Fibroblast of pulmonary artery (primary cell): ENCODE results near the gene GALT.
A peak's percentile ranks its signal among the peaks of the same experiment; 100 is the strongest.

ENCODE experiments used
- DNase-seq: peaks from one replicate; pipeline ENCODE4 v3.0.0-alpha.2; 2010; ENCODE audit warnings: low read depth
- H3K4me3 ChIP-seq: replicated peaks from 2 replicates; pipeline ENCODE4 v1.5.1; 2011; ENCODE audit warnings: low read depth, mild to moderate bottlenecking, control low read depth, low read length, moderate library complexity
- TF ChIP-seq, protein P1 (sequence below): IDR thresholded peaks from 2 replicates; pipeline ENCODE4 v1.5.1; 2011; ENCODE audit warnings: mild to moderate bottlenecking, control low read depth, low read length, inconsistent platforms; ENCODE audit errors: missing control alignments

GALT gene

GRCh38 chr9:34628656-34629490 lies 17.6 kb upstream of the GALT start, which contains the start of gene ARID3C:
TSS of gene ARID3C (minus strand) at chr9:34629066. CDS start at chr9:34628014, 1,052 bp downstream.
- no peak for DNase-seq

GRCh38 chr9:34629491-34629808 lies 17.0 kb upstream of the GALT start:
- TF ChIP-seq, protein P1, sequence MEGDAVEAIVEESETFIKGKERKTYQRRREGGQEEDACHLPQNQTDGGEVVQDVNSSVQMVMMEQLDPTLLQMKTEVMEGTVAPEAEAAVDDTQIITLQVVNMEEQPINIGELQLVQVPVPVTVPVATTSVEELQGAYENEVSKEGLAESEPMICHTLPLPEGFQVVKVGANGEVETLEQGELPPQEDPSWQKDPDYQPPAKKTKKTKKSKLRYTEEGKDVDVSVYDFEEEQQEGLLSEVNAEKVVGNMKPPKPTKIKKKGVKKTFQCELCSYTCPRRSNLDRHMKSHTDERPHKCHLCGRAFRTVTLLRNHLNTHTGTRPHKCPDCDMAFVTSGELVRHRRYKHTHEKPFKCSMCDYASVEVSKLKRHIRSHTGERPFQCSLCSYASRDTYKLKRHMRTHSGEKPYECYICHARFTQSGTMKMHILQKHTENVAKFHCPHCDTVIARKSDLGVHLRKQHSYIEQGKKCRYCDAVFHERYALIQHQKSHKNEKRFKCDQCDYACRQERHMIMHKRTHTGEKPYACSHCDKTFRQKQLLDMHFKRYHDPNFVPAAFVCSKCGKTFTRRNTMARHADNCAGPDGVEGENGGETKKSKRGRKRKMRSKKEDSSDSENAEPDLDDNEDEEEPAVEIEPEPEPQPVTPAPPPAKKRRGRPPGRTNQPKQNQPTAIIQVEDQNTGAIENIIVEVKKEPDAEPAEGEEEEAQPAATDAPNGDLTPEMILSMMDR, result no peak
- DNase-seq, result no peak
- H3K4me3 ChIP-seq, result no peak overlapping the region

More at GRCh38 chr9:34628656-34629490, 17.6 kb upstream of the GALT start, which contains the start of gene ARID3C:
- TF ChIP-seq, protein P1, result no peak
- peak within 1 kb of the TSS; percentile 38 for H3K4me3 ChIP-seq

DNA sequence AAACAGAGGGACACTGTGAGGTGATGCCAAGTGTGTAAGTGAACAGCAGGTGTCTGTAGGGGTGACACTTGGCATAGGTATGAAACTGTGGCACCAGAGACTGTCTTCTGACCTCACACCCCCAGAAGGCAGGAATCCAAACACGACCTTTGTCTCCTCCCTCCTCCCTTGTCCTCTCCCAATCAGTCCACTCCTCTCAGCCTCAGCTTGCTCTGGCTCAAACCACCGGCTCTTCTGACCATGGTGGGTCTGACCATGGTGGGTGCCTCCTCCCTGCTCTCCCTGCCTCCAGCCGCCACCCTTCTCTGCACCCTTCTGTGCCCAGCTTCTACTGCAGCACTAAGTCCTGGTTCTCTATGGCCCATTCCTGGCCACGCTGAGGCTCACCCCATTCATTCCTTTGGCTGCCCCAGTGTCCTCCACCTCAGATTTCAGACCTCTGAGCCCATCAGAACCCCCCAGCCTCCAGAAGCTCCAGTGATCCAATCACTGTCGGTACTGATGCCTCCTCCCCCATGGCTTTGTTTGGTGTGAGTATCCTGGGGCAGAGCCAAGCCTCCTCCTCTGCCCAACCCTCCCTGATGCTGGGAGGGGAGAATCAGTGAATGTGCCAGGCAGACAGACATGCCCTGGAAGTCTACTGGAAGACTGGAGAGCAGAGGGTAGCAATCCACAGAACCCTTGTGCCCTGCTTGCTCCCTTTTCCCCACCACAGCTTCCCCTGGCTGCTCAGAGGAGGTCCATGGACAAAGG lies 15.9 kb upstream of the GALT start:
- TF ChIP-seq, protein P1, result no peak
- no peak overlapping the region for H3K4me3 ChIP-seq
- no peak for DNase-seq

GRCh38 chr9:34633166-34633565 lies 13.3 kb upstream of the GALT start:
- TF ChIP-seq, protein P1, result no peak
- no peak overlapping the region for H3K4me3 ChIP-seq
- DNase-seq, result no peak

- TF ChIP-seq, protein P1, result peak; percentile 89
- H3K4me3 ChIP-seq, result no peak overlapping the region
- peak; percentile 77 for DNase-seq
Observed at GRCh38 chr9:34633851-34634550, 12.5 kb upstream of the GALT start.

- TF ChIP-seq, protein P1, result no peak
- no peak for DNase-seq
- no peak overlapping the region for H3K4me3 ChIP-seq
Observed at GRCh38 chr9:34634551-34635248, 11.8 kb upstream of the GALT start.
